GM12878 (cell line): ENCODE data around the gene HOXC12. TPM values are rescaled to one million over a fixed set of nuclear protein-coding genes. Genes with fewer than 3 reads are reported as not detected.

Experiments
- ATAC-seq: fragments of 200-7000 bp; cut with Tn5 transposase; 3 replicates; pipeline ENCODE4 v1.9.1; 2020; ENCODE audit warnings: mild to moderate bottlenecking, moderate library complexity
- BruUV-seq: library from RNA; stranded (reverse); fragments of 400-500 nt; replicated peaks from 2 replicates; lab custom pipeline; 2021; lab: Mats Ljungman, UMichigan
- CTCF ChIA-PET: fragments of 300-600 bp; sonication (Branson Sonifier 250); formaldehyde crosslinking; extraction: SDS; loops from one replicate; lab custom pipeline; 2021; ENCODE audit warnings: inconsistent platforms; lab: Yijun Ruan, JAX
- POLR2A ChIA-PET: fragments of 350-600 bp; formaldehyde crosslinking; extraction: SDS; loops from one replicate; lab custom pipeline; 2021; ENCODE audit warnings: inconsistent platforms; lab: Charles Lee
- RAD21 ChIA-PET: fragments of 300-600 bp; sonication (Branson Sonifier 250); formaldehyde crosslinking; loops from one replicate; lab custom pipeline; 2023; ENCODE audit warnings: antibody characterized with exemption; ENCODE audit not compliant: unreplicated experiment; lab: Charles Lee
- SMC1A ChIA-PET: fragments of 300-600 bp; sonication (Branson Sonifier 250); formaldehyde crosslinking; loops from one replicate; lab custom pipeline; 2023; ENCODE audit not compliant: unreplicated experiment, uncharacterized antibody; lab: Charles Lee
- DNase-seq: peaks from one replicate; pipeline ENCODE4 v3.0.0-alpha.2; 2011; ENCODE audit warnings: low read depth, low spot score
- FAIRE-seq: peaks from 3 replicates; lab custom pipeline; 2011; peaks lifted over from hg19 to GRCh38; lab: Jason Lieb, UNC
- H2AFZ ChIP-seq: 2 replicates; pipeline ENCODE4 v1.6.0; 2011; ENCODE audit warnings: low read depth, low read length, control low read depth; ENCODE audit not compliant: control insufficient read depth
- H3K27ac ChIP-seq: 2 replicates; pipeline ENCODE4 v1.5.1; 2011; ENCODE audit warnings: control low read depth; ENCODE audit not compliant: control insufficient read depth, insufficient read depth
- H3K27me3 ChIP-seq, 2 experiments: replicated peaks in 1 of 2; 2 replicates each; pipeline versions ENCODE4 v1.6.0 to v1.6.1; 2011; ENCODE audit warnings: low read length in 1 of 2; ENCODE audit not compliant: control insufficient read depth in 2 of 2, insufficient read depth in 2 of 2
- H3K36me3 ChIP-seq, 2 experiments: 2 replicates each; pipeline ENCODE4 v1.5.1; 2011; ENCODE audit warnings: low read length in 1 of 2; ENCODE audit not compliant: control insufficient read depth in 2 of 2, insufficient read depth in 2 of 2
- H3K4me1 ChIP-seq: 2 replicates; pipeline ENCODE4 v1.6.1; 2011; ENCODE audit warnings: mild to moderate bottlenecking, low read length, moderate library complexity, mixed read lengths; ENCODE audit not compliant: control insufficient read depth, insufficient read depth
- H3K4me2 ChIP-seq: 2 replicates; pipeline ENCODE4 v1.6.0; 2011; ENCODE audit warnings: control low read depth; ENCODE audit not compliant: control insufficient read depth, insufficient read depth
- H3K4me3 ChIP-seq: fragments of 200-600 bp; sonication (generic); 2 replicates; pipeline ENCODE4 v1.5.1; 2016
- H3K79me2 ChIP-seq: 2 replicates; pipeline ENCODE4 v1.6.0; 2011; ENCODE audit warnings: low read length; ENCODE audit not compliant: control insufficient read depth, insufficient read depth
- H3K9ac ChIP-seq: 2 replicates; pipeline ENCODE4 v1.8.0; 2011; ENCODE audit warnings: low read length, control low read depth, mixed read lengths; ENCODE audit not compliant: control insufficient read depth, insufficient read depth
- H3K9me3 ChIP-seq: replicated peaks from 3 replicates; pipeline ENCODE4 v1.5.1; 2011; ENCODE audit warnings: mild to moderate bottlenecking, low read length; ENCODE audit not compliant: control insufficient read depth, insufficient read depth
- H4K20me1 ChIP-seq: 2 replicates; pipeline ENCODE4 v1.6.0; 2011; ENCODE audit not compliant: control insufficient read depth, insufficient read depth
- CHD2 ChIP-seq: IDR thresholded peaks from 2 replicates; pipeline ENCODE4 v1.6.1; 2011; ENCODE audit warnings: low read depth, low read length, improper control_type of control experiment, borderline replicate concordance
- CREB1 ChIP-seq: IDR thresholded peaks from 2 replicates; pipeline ENCODE4 v1.6.1; 2012; ENCODE audit warnings: low read depth, mild to moderate bottlenecking, inconsistent platforms
- EED ChIP-seq: sonication (generic); IDR thresholded peaks from 2 replicates; pipeline ENCODE4 v1.6.1; 2016; ENCODE audit warnings: antibody characterized with exemption, low read depth
- FOS ChIP-seq: IDR thresholded peaks from 3 replicates; pipeline ENCODE4 v1.6.1; 2011; ENCODE audit warnings: borderline replicate concordance; ENCODE audit not compliant: insufficient read length; ENCODE audit errors: extremely low read depth
- IKZF1 ChIP-seq: fragments of 450-650 bp; conservative IDR thresholded peaks from 2 replicates; pipeline ENCODE4 v1.6.1; 2017; ENCODE audit warnings: antibody characterized with exemption, mild to moderate bottlenecking
- KAT2A ChIP-seq: conservative IDR thresholded peaks from 2 replicates; pipeline ENCODE4 v1.6.1; 2011; ENCODE audit warnings: low read depth, low read length; ENCODE audit not compliant: control insufficient read depth
- KDM1A ChIP-seq: fragments of 200-600 bp; sonication (generic); IDR thresholded peaks from 2 replicates; pipeline ENCODE4 v1.6.1; 2016; ENCODE audit warnings: borderline replicate concordance
- LARP7 ChIP-seq: fragments of 450-650 bp; IDR thresholded peaks from 2 replicates; pipeline ENCODE4 v1.6.1; 2017; ENCODE audit warnings: mild to moderate bottlenecking
- RUNX3 ChIP-seq: IDR thresholded peaks from 2 replicates; pipeline ENCODE4 v1.6.1; 2012; ENCODE audit warnings: low read length, inconsistent platforms
- SUZ12 ChIP-seq: fragments of 200-600 bp; sonication (generic); IDR thresholded peaks from one replicate; pipeline ENCODE4 v1.6.1; 2018; ENCODE audit warnings: antibody characterized with exemption, mild to moderate bottlenecking; ENCODE audit not compliant: unreplicated experiment
- YY1 ChIP-seq: IDR thresholded peaks from 2 replicates; pipeline ENCODE4 v1.6.1; 2011; ENCODE audit warnings: low read depth, mild to moderate bottlenecking, low read length
- WGBS: methylation state at CpG from one replicate; pipeline ENCODE4 v1.1.6; 2016; ENCODE audit warnings: low lambda C conversion rate; ENCODE audit not compliant: insufficient replicate concordance, insufficient coverage; ENCODE audit errors: missing lambda C conversion rate; 5-methylcytosine and 5-hydroxymethylcytosine counted together
- in situ Hi-C: fragments of 300-500 bp; cut with MboI; formaldehyde crosslinking; loops from 9 replicates; pipeline ENCODE4 v1.14.3; 2018; ENCODE audit warnings: mixed read lengths
- intact Hi-C: fragments of 100-400 bp; cut with micrococcal nuclease; formaldehyde crosslinking; loops from one replicate; pipeline ENCODE4 v1.14.2; 2022; ENCODE audit not compliant: unreplicated experiment
- polyA plus RNA-seq, 11 experiments: library from polyadenylated mRNA; depleted of rRNA in 4 of 11; unstranded in 6 of 11; stranded (reverse) in 5 of 11; fragments of >200 nt; fragmentation: Nextera tagmentation in 4 of 11; fragmentation: Illumina TruSeq in 1 of 11; extraction: Ambion mirVana in 4 of 11; extraction: Trizol in 1 of 11; gene quantifications; 1 replicate in 1 of 11; 2 replicates in 10 of 11; pipeline versions ENCODE4 v1.2.1 to v1.2.3, GENCODE V29; 2011 to 2016; ENCODE audit warnings: inconsistent platforms in 2 of 11, missing spikeins in 2 of 11, low read depth in 1 of 11
- total RNA-seq, 4 experiments: library from RNA; depleted of rRNA in 3 of 4; stranded (reverse); fragments of >200 nt in 3 of 4; fragmentation: Illumina TruSeq in 1 of 4; extraction: Trizol in 1 of 4; gene quantifications; 2 replicates each; pipeline versions ENCODE4 v1.2.1 to v1.2.3, GENCODE V29; 2013 to 2021
- TF ChIP-seq, protein P1 (sequence below): fragments of 450-650 bp; IDR thresholded peaks from 2 replicates; pipeline ENCODE4 v1.6.1; 2016; ENCODE audit warnings: mild to moderate bottlenecking, moderate library complexity, borderline replicate concordance
- TF ChIP-seq, protein P2 (sequence below): IDR thresholded peaks from 2 replicates; pipeline ENCODE4 v1.6.1; 2011; ENCODE audit warnings: borderline replicate concordance, low read depth, mild to moderate bottlenecking, moderate library complexity, mixed read lengths, low read length; ENCODE audit not compliant: insufficient read depth; ENCODE audit errors: extremely low read length
- TF ChIP-seq, protein P3 (sequence below): fragments of 450-650 bp; IDR thresholded peaks from 2 replicates; pipeline ENCODE4 v1.6.1; 2017; ENCODE audit warnings: mild to moderate bottlenecking, moderate library complexity

HOXC12 gene
- total and polyA plus RNA-seq, 10 of the 15 experiments (the other 5 are each of a cell fraction or from before 2014, with no cell fraction given) = not detected

DNA sequence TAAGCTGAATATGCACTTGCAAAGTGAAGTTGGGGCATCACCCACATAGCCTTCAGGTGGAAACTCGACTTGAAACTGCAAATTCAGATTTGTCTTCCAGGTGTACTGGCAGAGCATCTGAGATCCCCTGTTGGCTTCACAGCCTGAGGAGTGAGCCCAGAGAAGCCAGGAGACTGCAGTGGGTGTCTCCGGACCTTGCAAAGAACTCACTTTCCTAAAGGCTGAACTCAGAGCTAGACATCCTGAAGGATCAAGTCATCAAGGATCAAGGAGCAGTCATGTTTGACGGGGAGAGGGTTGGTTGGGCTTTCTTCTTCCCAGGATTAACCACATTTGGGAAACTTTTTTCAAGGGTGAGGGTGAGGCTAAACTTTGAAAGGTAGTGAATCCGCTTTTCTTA lies 25.2 kb upstream of the HOXC12 start (continued):
- TF ChIP-seq, protein P1, sequence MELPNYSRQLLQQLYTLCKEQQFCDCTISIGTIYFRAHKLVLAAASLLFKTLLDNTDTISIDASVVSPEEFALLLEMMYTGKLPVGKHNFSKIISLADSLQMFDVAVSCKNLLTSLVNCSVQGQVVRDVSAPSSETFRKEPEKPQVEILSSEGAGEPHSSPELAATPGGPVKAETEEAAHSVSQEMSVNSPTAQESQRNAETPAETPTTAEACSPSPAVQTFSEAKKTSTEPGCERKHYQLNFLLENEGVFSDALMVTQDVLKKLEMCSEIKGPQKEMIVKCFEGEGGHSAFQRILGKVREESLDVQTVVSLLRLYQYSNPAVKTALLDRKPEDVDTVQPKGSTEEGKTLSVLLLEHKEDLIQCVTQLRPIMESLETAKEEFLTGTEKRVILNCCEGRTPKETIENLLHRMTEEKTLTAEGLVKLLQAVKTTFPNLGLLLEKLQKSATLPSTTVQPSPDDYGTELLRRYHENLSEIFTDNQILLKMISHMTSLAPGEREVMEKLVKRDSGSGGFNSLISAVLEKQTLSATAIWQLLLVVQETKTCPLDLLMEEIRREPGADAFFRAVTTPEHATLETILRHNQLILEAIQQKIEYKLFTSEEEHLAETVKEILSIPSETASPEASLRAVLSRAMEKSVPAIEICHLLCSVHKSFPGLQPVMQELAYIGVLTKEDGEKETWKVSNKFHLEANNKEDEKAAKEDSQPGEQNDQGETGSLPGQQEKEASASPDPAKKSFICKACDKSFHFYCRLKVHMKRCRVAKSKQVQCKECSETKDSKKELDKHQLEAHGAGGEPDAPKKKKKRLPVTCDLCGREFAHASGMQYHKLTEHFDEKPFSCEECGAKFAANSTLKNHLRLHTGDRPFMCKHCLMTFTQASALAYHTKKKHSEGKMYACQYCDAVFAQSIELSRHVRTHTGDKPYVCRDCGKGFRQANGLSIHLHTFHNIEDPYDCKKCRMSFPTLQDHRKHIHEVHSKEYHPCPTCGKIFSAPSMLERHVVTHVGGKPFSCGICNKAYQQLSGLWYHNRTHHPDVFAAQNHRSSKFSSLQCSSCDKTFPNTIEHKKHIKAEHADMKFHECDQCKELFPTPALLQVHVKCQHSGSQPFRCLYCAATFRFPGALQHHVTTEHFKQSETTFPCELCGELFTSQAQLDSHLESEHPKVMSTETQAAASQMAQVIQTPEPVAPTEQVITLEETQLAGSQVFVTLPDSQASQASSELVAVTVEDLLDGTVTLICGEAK = no peak
- no peak for TF ChIP-seq LARP7
- no peak for TF ChIP-seq KDM1A
- TF ChIP-seq CREB1 = no peak
- TF ChIP-seq, all 136 proteins: peak for 0

DNA sequence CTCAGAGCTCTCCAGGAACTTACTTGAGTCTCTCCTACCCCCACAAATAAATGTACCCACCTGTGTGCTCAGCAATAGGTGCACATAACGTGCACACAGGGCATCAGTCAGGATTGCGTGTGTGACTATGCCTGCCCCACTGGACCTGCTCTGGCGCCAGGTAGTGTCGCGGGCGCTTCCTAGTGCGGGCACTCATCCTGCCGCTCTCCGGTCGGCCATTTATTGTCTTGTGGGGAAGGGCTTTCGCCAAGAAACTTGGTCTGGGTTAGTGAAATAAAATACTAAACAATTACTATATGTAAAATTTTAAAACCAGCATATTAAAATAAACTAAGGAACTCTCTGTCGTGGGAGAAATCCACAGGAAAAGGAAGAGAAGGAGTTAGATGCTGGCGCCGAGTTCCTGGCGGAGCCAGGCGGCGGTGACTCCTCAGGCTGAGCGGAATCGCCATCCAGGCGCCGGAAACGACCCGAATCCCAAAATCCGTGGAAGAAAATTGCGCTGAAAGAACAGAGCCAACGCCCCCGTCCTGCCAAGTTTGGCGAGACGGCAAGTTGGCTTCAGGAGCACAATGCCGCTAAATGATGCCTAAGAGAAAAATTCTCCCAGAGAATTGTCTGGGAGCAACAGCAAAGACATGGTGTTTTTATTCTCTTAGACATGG lies 24.0 kb upstream of the HOXC12 start:
- Histone ChIP-seq H3K4me2 (no peak overlapping the region), H3K79me2 (no peaks in the 10 kb centered on the region), H3K9ac (no peak overlapping the region), H3K27ac (no peak overlapping the region), H3K36me3 (no peaks in the 10 kb centered on the region), H3K4me1 (no peaks in the 10 kb centered on the region), H2AFZ (no peak overlapping the region), H4K20me1 (no peaks in the 10 kb centered on the region; the same call in 1 of the 2 replicates), H3K27me3 (peaks cover 14 to 44% of the 10 kb centered on the region in 2 experiments), H3K9me3 (no peaks in the 10 kb centered on the region), H3K4me3 (no peak overlapping the region)
- POLR2A ChIA-PET = no interaction called here
- RAD21 ChIA-PET = no interaction called here
- FAIRE-seq = no peak
- CTCF ChIA-PET = interaction anchor here (1.2 kb wide), 1 partner anchor 55 kb away, joined by 4 read pairs; the partner anchor contains the start of gene HOXC10
- 16% methylated on average over 30 of the region's 30 CpGs for WGBS
- in situ Hi-C loops = no loop called here
- intact Hi-C loops = no loop called here
- ATAC-seq = no peak
- DNase-seq = no peak
- no TSS peak for BruUV-seq
- SMC1A ChIA-PET = no interaction called here
- TF ChIP-seq SUZ12 (no peak), RUNX3 (no peak), KAT2A (no peak), YY1 (no peak), FOS (no peak), CHD2 (no peak), EED (no peak), KDM1A (no peak), IKZF1 (no peak)
- TF ChIP-seq, protein P2, sequence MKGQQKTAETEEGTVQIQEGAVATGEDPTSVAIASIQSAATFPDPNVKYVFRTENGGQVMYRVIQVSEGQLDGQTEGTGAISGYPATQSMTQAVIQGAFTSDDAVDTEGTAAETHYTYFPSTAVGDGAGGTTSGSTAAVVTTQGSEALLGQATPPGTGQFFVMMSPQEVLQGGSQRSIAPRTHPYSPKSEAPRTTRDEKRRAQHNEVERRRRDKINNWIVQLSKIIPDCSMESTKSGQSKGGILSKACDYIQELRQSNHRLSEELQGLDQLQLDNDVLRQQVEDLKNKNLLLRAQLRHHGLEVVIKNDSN = no peak
- TF ChIP-seq, protein P3, sequence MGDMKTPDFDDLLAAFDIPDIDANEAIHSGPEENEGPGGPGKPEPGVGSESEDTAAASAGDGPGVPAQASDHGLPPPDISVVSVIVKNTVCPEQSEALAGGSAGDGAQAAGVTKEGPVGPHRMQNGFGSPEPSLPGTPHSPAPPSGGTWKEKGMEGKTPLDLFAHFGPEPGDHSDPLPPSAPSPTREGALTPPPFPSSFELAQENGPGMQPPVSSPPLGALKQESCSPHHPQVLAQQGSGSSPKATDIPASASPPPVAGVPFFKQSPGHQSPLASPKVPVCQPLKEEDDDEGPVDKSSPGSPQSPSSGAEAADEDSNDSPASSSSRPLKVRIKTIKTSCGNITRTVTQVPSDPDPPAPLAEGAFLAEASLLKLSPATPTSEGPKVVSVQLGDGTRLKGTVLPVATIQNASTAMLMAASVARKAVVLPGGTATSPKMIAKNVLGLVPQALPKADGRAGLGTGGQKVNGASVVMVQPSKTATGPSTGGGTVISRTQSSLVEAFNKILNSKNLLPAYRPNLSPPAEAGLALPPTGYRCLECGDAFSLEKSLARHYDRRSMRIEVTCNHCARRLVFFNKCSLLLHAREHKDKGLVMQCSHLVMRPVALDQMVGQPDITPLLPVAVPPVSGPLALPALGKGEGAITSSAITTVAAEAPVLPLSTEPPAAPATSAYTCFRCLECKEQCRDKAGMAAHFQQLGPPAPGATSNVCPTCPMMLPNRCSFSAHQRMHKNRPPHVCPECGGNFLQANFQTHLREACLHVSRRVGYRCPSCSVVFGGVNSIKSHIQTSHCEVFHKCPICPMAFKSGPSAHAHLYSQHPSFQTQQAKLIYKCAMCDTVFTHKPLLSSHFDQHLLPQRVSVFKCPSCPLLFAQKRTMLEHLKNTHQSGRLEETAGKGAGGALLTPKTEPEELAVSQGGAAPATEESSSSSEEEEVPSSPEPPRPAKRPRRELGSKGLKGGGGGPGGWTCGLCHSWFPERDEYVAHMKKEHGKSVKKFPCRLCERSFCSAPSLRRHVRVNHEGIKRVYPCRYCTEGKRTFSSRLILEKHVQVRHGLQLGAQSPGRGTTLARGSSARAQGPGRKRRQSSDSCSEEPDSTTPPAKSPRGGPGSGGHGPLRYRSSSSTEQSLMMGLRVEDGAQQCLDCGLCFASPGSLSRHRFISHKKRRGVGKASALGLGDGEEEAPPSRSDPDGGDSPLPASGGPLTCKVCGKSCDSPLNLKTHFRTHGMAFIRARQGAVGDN = no peak
